PC-9 (cell line): ENCODE results near the gene CCDC33. TPM values are rescaled to one million over a fixed set of nuclear protein-coding genes. Genes with fewer than 3 reads are reported as not detected.

Experiments used
- BruUV-seq: library from RNA; stranded (reverse); fragments of 400-500 nt; replicated peaks from 2 replicates; lab custom pipeline; 2021; lab: Mats Ljungman, UMichigan
- CTCF ChIA-PET: fragments of 300-600 bp; sonication (Branson Sonifier 250); formaldehyde crosslinking; loops from one replicate; lab custom pipeline; 2022; ENCODE audit warnings: antibody characterized with exemption; lab: Charles Lee
- POLR2A ChIA-PET: fragments of 300-600 bp; sonication (Branson Sonifier 250); formaldehyde crosslinking; loops from one replicate; lab custom pipeline; 2022; ENCODE audit warnings: antibody characterized with exemption; ENCODE audit not compliant: unreplicated experiment; lab: Charles Lee
- DNase-seq, 2 experiments: peaks; one replicate each; pipeline versions ENCODE4 v3.0.0 to v3.0.0-alpha.2; 2015 to 2022; ENCODE audit warnings: mixed read lengths in 1 of 2
- H2AFZ ChIP-seq: fragments of 200-600 bp; sonication (generic); 2 replicates; pipeline ENCODE4 v1.8.1; 2017; ENCODE audit warnings: antibody characterized with exemption
- H3F3A ChIP-seq: fragments of 200-600 bp; sonication (generic); 2 replicates; pipeline ENCODE4 v1.8.1; 2017; ENCODE audit warnings: antibody characterized with exemption, mild to moderate bottlenecking, low read depth; ENCODE audit not compliant: insufficient read depth
- H3K27ac ChIP-seq: fragments of 200-600 bp; sonication (generic); 2 replicates; pipeline ENCODE4 v1.6.1; 2016; ENCODE audit warnings: mixed run types
- H3K27me3 ChIP-seq: fragments of 200-600 bp; sonication (generic); 2 replicates; pipeline ENCODE4 v1.6.1; 2016; ENCODE audit warnings: low read depth, mixed run types; ENCODE audit not compliant: insufficient read depth
- H3K36me3 ChIP-seq: fragments of 200-600 bp; sonication (generic); 2 replicates; pipeline ENCODE4 v1.6.1; 2016; ENCODE audit warnings: low read depth, mixed run types
- H3K4me1 ChIP-seq: fragments of 200-600 bp; sonication (generic); replicated peaks from 2 replicates; pipeline ENCODE4 v1.6.1; 2016; ENCODE audit warnings: mixed run types; ENCODE audit not compliant: insufficient read depth
- H3K4me2 ChIP-seq: fragments of 200-600 bp; sonication (generic); 2 replicates; pipeline ENCODE4 v1.6.1; 2017; ENCODE audit warnings: mixed run types
- H3K4me3 ChIP-seq: fragments of 200-600 bp; sonication (generic); 2 replicates; pipeline ENCODE4 v1.6.1; 2016; ENCODE audit warnings: mixed run types
- H3K79me2 ChIP-seq: fragments of 200-600 bp; sonication (generic); 2 replicates; pipeline ENCODE4 v1.6.1; 2017; ENCODE audit warnings: low read depth, mixed run types
- H3K9me2 ChIP-seq: fragments of 200-600 bp; sonication (generic); 2 replicates; pipeline ENCODE4 v1.8.1; 2017; ENCODE audit warnings: mild to moderate bottlenecking; ENCODE audit not compliant: insufficient read depth
- H3K9me3 ChIP-seq: fragments of 200-600 bp; sonication (generic); 2 replicates; pipeline ENCODE4 v1.8.1; 2016; ENCODE audit warnings: low read depth; ENCODE audit not compliant: insufficient read depth
- H4K20me1 ChIP-seq: fragments of 200-600 bp; sonication (generic); 2 replicates; pipeline ENCODE4 v1.8.1; 2017; ENCODE audit not compliant: insufficient read depth
- CTCF ChIP-seq: fragments of 200-600 bp; sonication (generic); conservative IDR thresholded peaks from 2 replicates; pipeline ENCODE4 v1.6.1; 2017; ENCODE audit warnings: mixed run types, antibody characterized with exemption, mild to moderate bottlenecking, moderate library complexity
- EZH2 ChIP-seq: fragments of 200-600 bp; sonication (generic); IDR thresholded peaks from 2 replicates; pipeline ENCODE4 v1.8.0; 2017; ENCODE audit warnings: antibody characterized with exemption, low read depth
- intact Hi-C: fragments of 100-400 bp; cut with micrococcal nuclease; formaldehyde crosslinking; loops from one replicate; pipeline ENCODE4 v1.10.0; 2022; ENCODE audit not compliant: unreplicated experiment
- total RNA-seq: library from RNA; stranded (reverse); gene quantifications from 2 replicates; pipeline ENCODE4 v1.2.3, GENCODE V29; 2021

CCDC33 gene
- total RNA-seq, 1 experiment from 2014 or later = 7.5 TPM

- TF ChIP-seq CTCF (no peak), EZH2 (no peak)
- no peaks in the 10 kb centered on the region for H3K79me2 ChIP-seq
- POLR2A ChIA-PET = no interaction called here
- H3K4me1 ChIP-seq = 0 out of 2 replicates have a peak, but pooled peaks cover 6% of the 10 kb centered on the region
- no peak overlapping the region for H3K4me2 ChIP-seq
- no peaks in the 10 kb centered on the region for H3K36me3 ChIP-seq
- H3K4me3 ChIP-seq = no peak overlapping the region
- H2AFZ ChIP-seq = no peak overlapping the region
- H3K9me3 ChIP-seq = no peaks in the 10 kb centered on the region
- no TSS peak for BruUV-seq
- no peaks in the 10 kb centered on the region for H4K20me1 ChIP-seq
- H3K27ac ChIP-seq = no peak overlapping the region
- intact Hi-C loops = loop anchor here (10.0 kb wide), 1 partner anchor 713 kb away; the partner anchor contains the start of gene NPTN
- no peaks in the 10 kb centered on the region for H3K27me3 ChIP-seq
- CTCF ChIA-PET = no interaction called here
- no peak for DNase-seq
- H3F3A ChIP-seq = no peaks in the 10 kb centered on the region
- no peaks in the 10 kb centered on the region for H3K9me2 ChIP-seq
Observed at GRCh38 chr15:74347757-74348250, 111.7 kb downstream of the CCDC33 start.

- Histone ChIP-seq H3K27me3 (no peaks in the 10 kb centered on the region), H3K9me3 (no peaks in the 10 kb centered on the region), H3K9me2 (no peaks in the 10 kb centered on the region), H3F3A (no peaks in the 10 kb centered on the region), H3K4me2 (no peak overlapping the region), H3K36me3 (no peaks in the 10 kb centered on the region), H3K79me2 (no peaks in the 10 kb centered on the region), H3K27ac (no peak overlapping the region), H3K4me3 (no peak overlapping the region), H2AFZ (no peak overlapping the region), H3K4me1 (0 out of 2 replicates have a peak, but pooled peaks cover 6% of the 10 kb centered on the region), H4K20me1 (no peaks in the 10 kb centered on the region)
- intact Hi-C loops = loop anchor here (10.0 kb wide), 1 partner anchor 715 kb away; the partner anchor contains the start of gene NPTN
- CTCF ChIA-PET = interaction anchor here (0.5 kb wide), 1 partner anchor 376 kb away, joined by 4 read pairs; no protein-coding TSS in a partner anchor
- DNase-seq = no peak
- no peak for TF ChIP-seq CTCF
- TF ChIP-seq EZH2 = no peak
- BruUV-seq = no TSS peak
- POLR2A ChIA-PET = no interaction called here
Observed at GRCh38 chr15:74349241-74349778, 113.2 kb downstream of the CCDC33 start.

GRCh38 chr15:74350295-74351275, 114.5 kb downstream of the CCDC33 start:
- no peak for DNase-seq
- Histone ChIP-seq H4K20me1 (no peaks in the 10 kb centered on the region), H2AFZ (no peak overlapping the region), H3K4me3 (no peak overlapping the region), H3K9me2 (no peaks in the 10 kb centered on the region), H3F3A (no peaks in the 10 kb centered on the region), H3K9me3 (no peaks in the 10 kb centered on the region), H3K36me3 (no peaks in the 10 kb centered on the region), H3K79me2 (no peaks in the 10 kb centered on the region), H3K27ac (no peak overlapping the region), H3K4me2 (no peak overlapping the region), H3K27me3 (no peaks in the 10 kb centered on the region), H3K4me1 (no peaks in the 10 kb centered on the region)
- no peak for TF ChIP-seq CTCF
- TF ChIP-seq EZH2 = no peak
- BruUV-seq = no TSS peak
- intact Hi-C loops = no loop called here
- POLR2A ChIA-PET = interaction anchor here (0.7 kb wide), 1 partner anchor 625 kb away, joined by 4 read pairs; no protein-coding TSS in a partner anchor
- CTCF ChIA-PET = no interaction called here
